Mucosa of gallbladder (tissue), 1 donor: ENCODE measurements around the gene ROPN1. TPM values are rescaled to one million over a fixed set of nuclear protein-coding genes. Genes with fewer than 3 reads are reported as not detected.
"Not testable (repeated sequence)": the region's sequence is repeated elsewhere in the genome, so short reads cannot be mapped to it uniquely, and the experiment has no call there.

ENCODE experiments used
- DNase-seq: peaks from one replicate; pipeline ENCODE4 v3.0.0-alpha.2; 2020; ENCODE audit warnings: low spot score
- total RNA-seq: library from RNA; stranded (reverse); gene quantifications from one replicate; pipeline ENCODE4 v1.2.1, GENCODE V29; 2021
- donor health status: DM: no; HTN: no; CAD: no.

Gene ROPN1
- total RNA-seq: not detected

- DNase-seq: not testable (repeated sequence)
Measured at GRCh38 chr3:123991730-123992588, at the start of gene ROPN1. ROPN1 (minus strand) TSS chr3:123992124; CDS start chr3:123980481, 11,643 bp downstream.

DNA sequence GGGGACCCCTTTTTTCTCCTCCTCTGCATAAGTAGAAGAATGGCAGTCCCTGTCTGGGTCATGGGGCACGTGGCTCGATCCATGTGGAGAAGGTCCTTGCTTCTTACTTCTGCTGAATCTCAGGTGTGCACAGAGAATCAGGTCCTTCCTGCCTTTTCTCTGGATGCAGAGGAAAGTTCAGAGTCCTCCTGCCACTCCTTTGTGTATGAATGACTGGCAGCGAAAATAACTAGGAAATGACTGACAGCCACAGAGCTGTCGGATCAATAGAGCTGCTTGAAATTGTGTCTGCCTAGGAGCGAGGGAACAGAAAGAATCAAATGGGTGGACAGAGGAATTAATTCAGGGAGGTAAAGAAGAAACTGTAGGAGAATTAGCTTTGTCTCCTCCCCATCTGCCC lies 49.6 kb upstream of the ROPN1 start:
- peak; percentile 59 for DNase-seq

DNA sequence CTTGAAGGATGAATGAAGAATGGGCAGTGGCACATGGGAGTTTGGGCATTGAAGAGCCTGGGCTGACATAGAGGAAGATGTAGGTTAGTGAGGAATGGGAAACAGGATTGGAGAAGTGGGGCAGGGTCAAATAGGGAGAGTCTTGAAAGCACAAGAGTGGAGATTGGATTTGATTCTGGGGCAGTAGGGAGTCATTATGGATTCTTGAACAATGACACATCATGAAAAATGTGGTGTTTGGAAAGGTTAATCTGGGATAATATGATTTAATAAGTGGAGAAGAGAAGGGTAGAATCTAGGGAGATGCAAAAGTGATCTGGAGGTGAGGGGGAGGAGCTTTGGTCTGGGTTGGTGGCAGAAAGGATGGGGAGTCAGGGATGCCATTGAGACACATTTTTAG lies 45.4 kb upstream of the ROPN1 start:
- no peak for DNase-seq

- DNase-seq: not testable (repeated sequence)
Measured at GRCh38 chr3:124036214-124036613, 44.3 kb upstream of the ROPN1 start.

DNA sequence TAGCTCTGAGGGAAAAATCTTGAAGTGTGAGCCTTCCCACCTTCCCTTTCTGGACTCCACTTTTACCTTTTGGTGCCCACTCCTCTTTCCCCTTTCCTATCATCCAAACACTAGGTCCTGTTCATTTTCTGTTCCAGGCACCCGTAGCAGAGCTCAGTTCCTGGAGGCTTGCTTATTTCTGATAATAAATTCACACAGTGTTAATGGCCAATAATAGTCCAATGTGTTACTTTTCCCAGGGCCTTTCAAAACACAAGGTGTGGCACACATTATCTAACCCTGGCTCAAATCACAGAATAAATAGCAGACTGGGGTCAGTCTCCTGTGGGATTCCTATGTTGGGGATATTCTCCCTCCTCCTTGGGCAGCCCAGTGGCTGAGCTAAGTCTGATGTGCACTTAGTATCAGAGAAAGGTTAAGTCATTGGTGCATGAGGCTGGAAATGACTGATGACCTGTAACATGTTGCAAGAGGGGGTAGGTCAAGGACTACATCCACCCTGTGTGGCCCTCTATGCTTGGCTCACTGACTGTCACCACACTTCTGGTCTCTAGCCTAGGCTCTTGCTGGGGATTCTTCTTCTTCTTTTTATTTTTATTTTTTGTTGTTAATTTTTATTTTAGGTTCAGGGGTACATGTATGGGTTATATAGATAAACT lies 43.7 kb upstream of the ROPN1 start:
- no peak for DNase-seq

DNA sequence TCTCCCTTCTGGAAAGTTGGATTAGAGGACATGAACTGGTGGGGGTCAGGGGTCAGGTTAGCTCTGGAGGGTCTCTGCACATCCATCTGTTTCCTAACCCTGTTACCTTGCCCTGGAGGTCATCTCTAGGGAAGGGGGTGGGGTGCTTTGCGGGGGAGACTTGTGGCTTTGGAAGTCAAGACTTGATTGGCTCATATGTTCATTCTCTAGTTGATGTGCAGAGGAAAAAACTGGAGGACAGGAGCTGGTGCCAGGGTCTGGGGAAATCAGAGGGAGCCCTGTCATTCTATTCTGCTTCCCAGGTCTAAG lies 42.9 kb upstream of the ROPN1 start:
- no peak for DNase-seq

DNA sequence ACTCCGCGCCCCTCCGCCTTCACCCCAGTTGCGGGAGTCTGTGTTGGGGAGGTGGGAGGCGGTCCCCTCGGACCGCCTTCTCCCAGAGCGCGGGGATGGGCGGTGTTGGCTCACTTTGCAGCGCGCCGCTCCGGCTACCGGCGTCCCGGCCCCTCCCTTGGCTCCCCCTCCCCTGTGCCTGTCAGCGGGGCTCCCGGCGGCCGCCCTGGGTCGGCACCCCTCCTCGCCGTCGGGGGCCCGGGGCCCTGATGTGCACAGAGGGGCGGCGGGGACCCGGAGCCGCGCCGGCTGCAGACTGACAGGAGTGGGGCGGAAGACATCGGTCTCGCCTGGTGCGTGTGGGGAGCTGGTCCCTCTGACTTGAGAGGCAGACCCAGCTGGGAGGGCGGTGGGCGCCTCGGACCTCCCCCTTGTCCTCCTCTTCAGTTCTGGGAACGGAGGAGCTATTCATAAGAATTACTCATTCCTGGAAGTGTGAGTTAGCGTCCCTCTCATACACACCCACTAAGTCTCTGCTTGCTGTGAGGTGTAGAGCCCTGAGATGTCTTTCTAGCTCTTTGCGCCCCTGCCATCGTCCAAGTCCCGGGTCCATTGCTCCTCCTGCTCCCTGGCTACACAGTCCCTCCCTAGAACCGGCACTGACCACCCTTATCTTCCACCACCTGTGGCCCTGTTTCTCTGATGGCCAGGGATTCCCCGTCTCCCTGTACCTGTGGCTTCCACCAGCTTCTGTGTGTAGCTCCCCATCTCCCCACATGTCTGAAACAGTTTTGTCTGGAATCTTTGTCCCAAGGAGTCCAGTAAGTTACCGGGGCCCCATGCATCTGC lies 42.3 kb upstream of the ROPN1 start:
- no peak for DNase-seq

- DNase-seq: no peak
Measured at GRCh38 chr3:124033360-124034015, 41.6 kb upstream of the ROPN1 start, which contains the start of gene KALRN. KALRN (plus strand) TSS chr3:124033369.

GRCh38 chr3:124032881-124033359 lies 41.0 kb upstream of the ROPN1 start:
- peak; percentile 85 for DNase-seq

GRCh38 chr3:124032311-124032880 lies 40.5 kb upstream of the ROPN1 start:
- DNase-seq: no peak

GRCh38 chr3:124026516-124026915 lies 34.6 kb upstream of the ROPN1 start:
- DNase-seq: no peak

GRCh38 chr3:124023531-124023930 lies 31.6 kb upstream of the ROPN1 start:
- not testable (repeated sequence) for DNase-seq

DNA sequence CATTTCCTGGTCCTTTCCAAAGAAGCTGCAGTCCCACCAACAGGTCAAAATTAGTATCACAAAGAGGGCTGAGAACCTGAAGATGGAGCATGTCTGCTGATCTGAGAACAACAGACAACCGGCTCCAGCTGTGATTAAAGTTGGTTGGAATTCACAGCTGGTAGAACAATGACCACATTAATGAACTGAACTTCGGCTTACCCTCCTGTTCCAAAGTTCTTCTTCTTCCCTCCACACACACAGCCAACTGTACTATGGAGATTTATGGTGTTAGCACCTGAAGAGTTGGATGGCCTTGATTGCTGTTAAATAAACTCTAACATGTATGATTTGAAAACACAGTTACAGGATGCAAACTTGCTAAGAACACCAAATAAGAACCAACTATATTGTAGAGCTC lies 27.4 kb upstream of the ROPN1 start:
- no peak for DNase-seq

- not testable (repeated sequence) for DNase-seq
Measured at GRCh38 chr3:124017502-124017901, 25.6 kb upstream of the ROPN1 start.

DNA sequence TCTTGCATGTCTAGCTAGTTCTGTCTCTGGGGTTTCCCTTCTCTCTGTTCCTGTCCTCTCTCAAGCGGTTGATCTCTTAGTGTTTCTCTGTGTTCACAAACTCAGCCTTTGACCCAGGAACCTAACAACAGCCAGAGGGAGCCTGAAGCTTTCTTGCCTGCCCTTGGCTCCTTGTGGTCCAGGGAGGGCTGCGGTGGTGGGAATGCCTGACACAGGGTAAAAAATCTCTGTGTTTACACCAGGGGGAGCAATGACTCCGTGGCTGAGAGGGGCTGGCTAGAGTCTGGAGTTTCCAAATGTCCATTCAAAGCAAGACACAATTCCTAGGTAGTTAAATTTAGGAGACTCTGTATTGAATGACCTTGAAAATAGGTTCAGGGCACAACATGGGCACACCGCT lies 24.6 kb upstream of the ROPN1 start:
- DNase-seq: not testable (repeated sequence)

- DNase-seq: no peak
Measured at GRCh38 chr3:124014366-124014942, 22.5 kb upstream of the ROPN1 start.

GRCh38 chr3:124008321-124008720 lies 16.4 kb upstream of the ROPN1 start:
- DNase-seq: not testable (repeated sequence)

DNA sequence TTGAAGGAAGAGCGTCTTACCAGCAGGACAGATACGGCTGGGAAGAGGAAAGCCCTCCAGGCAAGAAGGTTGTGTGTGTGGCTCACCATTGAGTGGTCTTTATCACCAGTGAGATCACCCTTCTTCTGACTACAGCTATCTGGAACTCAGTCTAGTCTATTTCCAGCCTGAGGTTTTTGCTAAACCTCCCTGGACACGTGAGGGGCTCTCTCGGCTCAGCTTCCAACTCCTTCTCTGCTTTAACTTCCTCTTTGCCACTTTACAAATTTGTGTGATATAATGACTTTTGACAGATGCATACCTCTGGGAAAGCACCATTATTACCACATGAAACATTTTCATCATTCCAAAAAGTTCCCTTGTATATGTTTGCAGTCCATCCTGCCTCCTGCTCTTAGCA lies 15.3 kb upstream of the ROPN1 start:
- no peak for DNase-seq

DNA sequence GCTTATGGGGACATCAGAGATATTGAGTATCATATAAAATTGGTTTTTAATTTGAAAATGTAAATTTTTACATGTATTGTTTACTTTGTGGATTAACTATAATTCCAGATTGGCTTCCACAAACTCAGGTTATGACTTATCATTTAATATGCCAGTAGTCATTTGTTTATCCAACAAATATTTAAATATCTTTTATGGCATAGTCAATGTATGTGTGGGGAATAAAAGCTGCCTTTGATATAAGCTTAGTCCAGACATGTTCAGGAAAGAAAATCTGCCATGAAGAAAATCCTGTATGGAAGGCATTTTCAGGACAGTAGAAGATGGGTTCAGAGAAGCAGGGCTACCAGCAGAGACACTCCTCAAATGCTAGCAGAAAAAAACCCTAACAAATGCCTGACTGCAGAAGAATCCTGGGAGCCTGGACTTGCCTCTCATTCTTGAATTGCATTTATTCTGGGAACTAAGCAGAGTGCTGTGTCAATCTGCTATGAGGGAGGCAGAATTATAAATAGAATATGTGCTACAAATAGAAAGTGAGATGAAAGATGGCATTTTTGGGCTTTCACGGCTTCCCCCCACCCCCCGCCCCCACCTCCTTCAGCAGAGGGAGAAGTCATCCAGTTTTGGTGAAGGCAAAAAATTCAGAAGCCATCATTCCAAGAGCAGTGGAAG lies 10.6 kb upstream of the ROPN1 start:
- DNase-seq: not testable (repeated sequence)

DNA sequence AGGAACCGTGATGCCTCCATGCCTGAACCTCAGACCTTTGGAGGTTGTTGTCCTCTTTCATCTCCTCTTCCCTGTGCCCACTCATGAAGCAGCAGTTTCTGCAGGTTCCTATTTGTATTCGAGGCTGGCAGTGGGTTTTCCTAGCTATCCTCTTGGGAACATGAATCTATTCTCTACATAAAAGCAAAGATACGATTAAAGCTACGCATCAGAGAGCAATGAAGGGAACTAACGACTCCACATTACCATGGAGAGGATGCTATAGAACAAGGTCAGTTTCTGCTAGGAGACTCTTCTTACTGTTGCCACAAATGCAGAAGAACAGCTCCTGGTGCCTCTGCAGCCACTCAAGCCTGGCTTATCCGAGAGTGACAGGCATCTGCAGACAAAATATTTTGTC lies 9.4 kb upstream of the ROPN1 start:
- DNase-seq: not testable (repeated sequence)
